ENCODE data around the gene ARHGEF4. TPM values are rescaled to one million over a fixed set of nuclear protein-coding genes. Genes with fewer than 3 reads are reported as not detected.

ARHGEF4 gene
- total RNA-seq, 4 donors from 2014 or later: 23.7 to 51.5 (median 37.1) TPM

GRCh38 chr2:130877258-130877657 lies 40.5 kb downstream of the ARHGEF4 start:
- WGBS: 78% methylated on average over 3 of the region's 5 CpGs
- H3K4me3 ChIP-seq: no peak overlapping the region
- H3K36me3 ChIP-seq: no peaks in the 10 kb centered on the region
- DNase-seq (ENCODE audit: extremely low spot score): no peak
- H3K27ac ChIP-seq (replicated peaks in 1 of 4): no peak overlapping the region
- intact Hi-C loops (cut with DNase I): no loop called here
- peaks cover 0 to 11% (median 0%) of the 10 kb centered on the region in 4 donors for H3K27me3 ChIP-seq
- H3K9me3 ChIP-seq: peaks cover 0 to 11% (median 3%) of the 10 kb centered on the region in 4 donors
- TF ChIP-seq POLR2A (IDR thresholded peaks at IDR 0.05; ENCODE audit: low read depth): no peak
- no peak for TF ChIP-seq POLR2AphosphoS5 (IDR thresholded peaks at IDR 0.05)
- TF ChIP-seq, protein P1, sequence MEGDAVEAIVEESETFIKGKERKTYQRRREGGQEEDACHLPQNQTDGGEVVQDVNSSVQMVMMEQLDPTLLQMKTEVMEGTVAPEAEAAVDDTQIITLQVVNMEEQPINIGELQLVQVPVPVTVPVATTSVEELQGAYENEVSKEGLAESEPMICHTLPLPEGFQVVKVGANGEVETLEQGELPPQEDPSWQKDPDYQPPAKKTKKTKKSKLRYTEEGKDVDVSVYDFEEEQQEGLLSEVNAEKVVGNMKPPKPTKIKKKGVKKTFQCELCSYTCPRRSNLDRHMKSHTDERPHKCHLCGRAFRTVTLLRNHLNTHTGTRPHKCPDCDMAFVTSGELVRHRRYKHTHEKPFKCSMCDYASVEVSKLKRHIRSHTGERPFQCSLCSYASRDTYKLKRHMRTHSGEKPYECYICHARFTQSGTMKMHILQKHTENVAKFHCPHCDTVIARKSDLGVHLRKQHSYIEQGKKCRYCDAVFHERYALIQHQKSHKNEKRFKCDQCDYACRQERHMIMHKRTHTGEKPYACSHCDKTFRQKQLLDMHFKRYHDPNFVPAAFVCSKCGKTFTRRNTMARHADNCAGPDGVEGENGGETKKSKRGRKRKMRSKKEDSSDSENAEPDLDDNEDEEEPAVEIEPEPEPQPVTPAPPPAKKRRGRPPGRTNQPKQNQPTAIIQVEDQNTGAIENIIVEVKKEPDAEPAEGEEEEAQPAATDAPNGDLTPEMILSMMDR (IDR thresholded peaks at IDR 0.05): no peak
- TF ChIP-seq EP300 (IDR thresholded peaks at IDR 0.05): no peak
- no peaks in the 10 kb centered on the region for H3K4me1 ChIP-seq

- intact Hi-C loops (cut with DNase I): no loop called here
- DNase-seq (ENCODE audit: extremely low spot score): no peak
- peaks cover 0 to 11% (median 3%) of the 10 kb centered on the region in 4 donors for H3K9me3 ChIP-seq
- H3K4me3 ChIP-seq: no peak overlapping the region
- H3K4me1 ChIP-seq: no peaks in the 10 kb centered on the region
- H3K36me3 ChIP-seq: no peaks in the 10 kb centered on the region
- no peak for TF ChIP-seq POLR2AphosphoS5 (IDR thresholded peaks at IDR 0.05)
- no peak for TF ChIP-seq EP300 (IDR thresholded peaks at IDR 0.05)
- no peak for TF ChIP-seq POLR2A (IDR thresholded peaks at IDR 0.05; ENCODE audit: low read depth)
- TF ChIP-seq, protein P1 (IDR thresholded peaks at IDR 0.05): no peak
- peaks cover 0 to 11% (median 0%) of the 10 kb centered on the region in 4 donors for H3K27me3 ChIP-seq
- H3K27ac ChIP-seq (replicated peaks in 1 of 4): no peak overlapping the region
- 83% methylated on average over 3 of the region's 3 CpGs for WGBS
Observed at GRCh38 chr2:130878316-130878715, 41.6 kb downstream of the ARHGEF4 start.

- Histone ChIP-seq H3K4me1 (no peaks in the 10 kb centered on the region), H3K27ac (replicated peaks in 1 of 4) (no peak overlapping the region), H3K36me3 (no peaks in the 10 kb centered on the region), H3K9me3 (peaks cover 0 to 11% (median 3%) of the 10 kb centered on the region in 4 donors), H3K27me3 (peaks cover 0 to 11% (median 0%) of the 10 kb centered on the region in 4 donors), H3K4me3 (no peak overlapping the region)
- TF ChIP-seq POLR2A (IDR thresholded peaks at IDR 0.05; ENCODE audit: low read depth) (no peak), POLR2AphosphoS5 (IDR thresholded peaks at IDR 0.05) (no peak), EP300 (IDR thresholded peaks at IDR 0.05) (no peak)
- TF ChIP-seq, protein P1 (IDR thresholded peaks at IDR 0.05): no peak
- intact Hi-C loops (cut with DNase I): no loop called here
- DNase-seq (ENCODE audit: extremely low spot score): no peak
- WGBS: 74% methylated on average over 2 of the region's 2 CpGs
Observed at GRCh38 chr2:130878933-130879332, 42.2 kb downstream of the ARHGEF4 start.

DNA sequence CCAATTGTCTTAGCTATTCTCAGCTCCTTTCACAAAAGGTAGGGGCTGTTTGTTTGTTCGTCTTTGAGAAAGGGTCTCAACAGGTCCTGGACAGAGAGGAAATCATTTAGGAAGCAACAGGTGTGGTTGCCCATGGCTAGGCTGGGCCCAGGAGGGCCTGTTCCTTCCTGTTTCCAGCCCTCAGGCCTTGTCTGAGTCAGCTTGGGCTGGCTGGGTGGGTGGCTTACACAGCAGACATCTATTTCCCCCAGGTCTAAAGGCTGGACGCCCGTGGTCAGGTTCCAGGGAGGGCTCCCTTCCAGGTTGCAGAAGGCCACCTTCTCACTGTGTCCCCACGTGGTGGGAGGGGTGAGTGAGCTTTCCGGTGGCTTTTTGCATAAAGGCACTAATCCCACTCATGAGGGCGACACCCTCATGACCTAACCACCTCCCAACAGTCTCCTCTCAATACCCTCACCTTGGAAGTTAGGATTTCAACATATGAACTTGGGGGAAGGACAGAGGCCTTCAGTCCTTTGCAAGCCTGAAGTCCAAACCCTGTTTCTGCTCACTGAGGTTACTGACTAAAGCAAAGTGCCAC lies 45.5 kb downstream of the ARHGEF4 start:
- Histone ChIP-seq H3K27me3 (peaks cover 0 to 11% (median 0%) of the 10 kb centered on the region in 4 donors), H3K4me1 (no peaks in the 10 kb centered on the region), H3K27ac (replicated peaks in 1 of 4) (no peak overlapping the region), H3K9me3 (peaks cover 0 to 11% (median 3%) of the 10 kb centered on the region in 4 donors), H3K36me3 (no peaks in the 10 kb centered on the region), H3K4me3 (no peak overlapping the region)
- intact Hi-C loops (cut with DNase I): no loop called here
- WGBS: 87% methylated on average over 3 of the region's 6 CpGs
- DNase-seq (ENCODE audit: extremely low spot score): no peak
- TF ChIP-seq POLR2A (IDR thresholded peaks at IDR 0.05; ENCODE audit: low read depth) (no peak), EP300 (IDR thresholded peaks at IDR 0.05) (no peak), POLR2AphosphoS5 (IDR thresholded peaks at IDR 0.05) (no peak)
- TF ChIP-seq, protein P1 (IDR thresholded peaks at IDR 0.05): no peak

DNA sequence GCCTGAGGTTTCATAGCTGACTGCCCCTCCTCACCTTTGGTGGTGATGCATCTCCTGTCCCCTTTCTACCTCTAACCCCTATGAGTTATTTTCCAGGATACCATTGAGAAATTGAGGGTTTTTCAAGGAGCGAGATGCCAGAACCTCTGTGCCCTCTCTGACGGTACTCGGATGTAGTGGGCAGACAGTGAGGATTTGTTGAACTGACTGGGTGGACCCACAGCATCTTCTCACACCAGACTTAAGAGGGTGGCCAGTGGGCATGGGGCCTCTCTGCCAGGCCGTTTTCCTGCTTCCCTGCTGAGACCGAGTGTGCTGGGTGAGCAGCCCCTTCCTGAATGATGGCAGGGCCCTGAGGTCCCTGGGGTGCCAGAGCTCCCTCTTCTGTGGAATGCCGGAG lies 46.3 kb downstream of the ARHGEF4 start:
- Histone ChIP-seq H3K4me3 (no peak overlapping the region), H3K27ac (replicated peaks in 1 of 4) (no peak overlapping the region), H3K27me3 (peaks cover 0 to 11% (median 0%) of the 10 kb centered on the region in 4 donors), H3K4me1 (no peaks in the 10 kb centered on the region), H3K9me3 (peaks cover 0 to 11% (median 3%) of the 10 kb centered on the region in 4 donors), H3K36me3 (no peaks in the 10 kb centered on the region)
- no peak for TF ChIP-seq POLR2A (IDR thresholded peaks at IDR 0.05; ENCODE audit: low read depth)
- 82% methylated on average over 4 of the region's 6 CpGs for WGBS
- DNase-seq (ENCODE audit: extremely low spot score): no peak
- intact Hi-C loops (cut with DNase I): no loop called here
